HL-60 (cell line): ENCODE measurements around the gene PLPPR1.

Source experiments
- CTCF ChIP-seq: IDR thresholded peaks from one replicate; pipeline ENCODE4 v1.5.1; 2011; ENCODE audit warnings: low read length, control low read depth, inconsistent platforms; ENCODE audit not compliant: insufficient read depth
- GABPA ChIP-seq: IDR thresholded peaks from 2 replicates; pipeline ENCODE4 v1.6.1; 2012; ENCODE audit warnings: low read depth

DNA sequence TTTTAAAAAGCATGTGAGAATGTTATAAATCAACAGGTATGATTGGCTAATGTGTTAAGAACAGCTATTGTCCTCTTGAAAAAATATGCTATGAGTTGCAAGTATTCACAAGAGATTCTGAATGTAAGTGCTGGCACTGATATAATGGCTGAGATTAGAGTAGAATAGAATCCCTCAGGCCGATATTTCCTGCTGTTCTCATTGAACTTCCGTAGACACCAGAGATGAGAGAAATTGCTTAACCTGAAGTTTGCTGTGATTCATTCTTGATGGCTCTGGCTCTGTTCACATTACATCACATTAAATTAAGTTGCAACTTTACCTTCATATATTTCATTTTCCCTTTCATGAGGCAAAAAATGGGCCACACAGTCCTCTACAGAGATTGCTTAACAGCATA, 241.8 kb downstream of the PLPPR1 start:
- TF ChIP-seq CTCF (no peak), GABPA (no peak)
